ENCODE data around the gene ADPGK.

DNA sequence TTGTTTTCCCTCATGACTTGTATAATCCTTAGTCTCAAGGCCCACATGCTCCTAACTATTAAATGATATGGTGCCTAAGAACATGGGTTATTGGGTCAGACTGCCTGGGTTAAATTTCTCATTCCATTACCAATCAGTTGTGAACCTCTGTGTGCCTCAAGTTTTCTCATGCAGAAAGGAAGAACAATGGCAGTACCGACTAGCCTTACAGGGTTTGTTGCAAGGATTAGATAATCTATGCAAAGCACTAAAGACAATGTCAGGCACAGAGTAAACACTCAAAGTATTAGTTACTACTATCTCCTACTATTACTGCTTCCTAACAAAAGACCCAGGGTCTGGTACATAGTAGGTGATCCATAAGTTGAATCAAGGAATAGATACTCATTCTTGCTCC is 12.2 kb downstream of the ADPGK start:
- TF ChIP-seq, protein P1, sequence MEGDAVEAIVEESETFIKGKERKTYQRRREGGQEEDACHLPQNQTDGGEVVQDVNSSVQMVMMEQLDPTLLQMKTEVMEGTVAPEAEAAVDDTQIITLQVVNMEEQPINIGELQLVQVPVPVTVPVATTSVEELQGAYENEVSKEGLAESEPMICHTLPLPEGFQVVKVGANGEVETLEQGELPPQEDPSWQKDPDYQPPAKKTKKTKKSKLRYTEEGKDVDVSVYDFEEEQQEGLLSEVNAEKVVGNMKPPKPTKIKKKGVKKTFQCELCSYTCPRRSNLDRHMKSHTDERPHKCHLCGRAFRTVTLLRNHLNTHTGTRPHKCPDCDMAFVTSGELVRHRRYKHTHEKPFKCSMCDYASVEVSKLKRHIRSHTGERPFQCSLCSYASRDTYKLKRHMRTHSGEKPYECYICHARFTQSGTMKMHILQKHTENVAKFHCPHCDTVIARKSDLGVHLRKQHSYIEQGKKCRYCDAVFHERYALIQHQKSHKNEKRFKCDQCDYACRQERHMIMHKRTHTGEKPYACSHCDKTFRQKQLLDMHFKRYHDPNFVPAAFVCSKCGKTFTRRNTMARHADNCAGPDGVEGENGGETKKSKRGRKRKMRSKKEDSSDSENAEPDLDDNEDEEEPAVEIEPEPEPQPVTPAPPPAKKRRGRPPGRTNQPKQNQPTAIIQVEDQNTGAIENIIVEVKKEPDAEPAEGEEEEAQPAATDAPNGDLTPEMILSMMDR (IDR thresholded peaks at IDR 0.05; ENCODE audit: poor library complexity, severe bottlenecking): no peak
- TF ChIP-seq EZH2 (IDR thresholded peaks at IDR 0.05; ENCODE audit: borderline replicate concordance, insufficient read depth, low read length, poor library complexity, severe bottlenecking) (no peak), POLR2AphosphoS5 (IDR thresholded peaks at IDR 0.05) (no peak), RAD21 (conservative IDR thresholded peaks at IDR 0.05) (no peak), EP300 (conservative IDR thresholded peaks at IDR 0.05; ENCODE audit: poor library complexity, severe bottlenecking) (no peak)
- TF ChIP-seq, protein P2, sequence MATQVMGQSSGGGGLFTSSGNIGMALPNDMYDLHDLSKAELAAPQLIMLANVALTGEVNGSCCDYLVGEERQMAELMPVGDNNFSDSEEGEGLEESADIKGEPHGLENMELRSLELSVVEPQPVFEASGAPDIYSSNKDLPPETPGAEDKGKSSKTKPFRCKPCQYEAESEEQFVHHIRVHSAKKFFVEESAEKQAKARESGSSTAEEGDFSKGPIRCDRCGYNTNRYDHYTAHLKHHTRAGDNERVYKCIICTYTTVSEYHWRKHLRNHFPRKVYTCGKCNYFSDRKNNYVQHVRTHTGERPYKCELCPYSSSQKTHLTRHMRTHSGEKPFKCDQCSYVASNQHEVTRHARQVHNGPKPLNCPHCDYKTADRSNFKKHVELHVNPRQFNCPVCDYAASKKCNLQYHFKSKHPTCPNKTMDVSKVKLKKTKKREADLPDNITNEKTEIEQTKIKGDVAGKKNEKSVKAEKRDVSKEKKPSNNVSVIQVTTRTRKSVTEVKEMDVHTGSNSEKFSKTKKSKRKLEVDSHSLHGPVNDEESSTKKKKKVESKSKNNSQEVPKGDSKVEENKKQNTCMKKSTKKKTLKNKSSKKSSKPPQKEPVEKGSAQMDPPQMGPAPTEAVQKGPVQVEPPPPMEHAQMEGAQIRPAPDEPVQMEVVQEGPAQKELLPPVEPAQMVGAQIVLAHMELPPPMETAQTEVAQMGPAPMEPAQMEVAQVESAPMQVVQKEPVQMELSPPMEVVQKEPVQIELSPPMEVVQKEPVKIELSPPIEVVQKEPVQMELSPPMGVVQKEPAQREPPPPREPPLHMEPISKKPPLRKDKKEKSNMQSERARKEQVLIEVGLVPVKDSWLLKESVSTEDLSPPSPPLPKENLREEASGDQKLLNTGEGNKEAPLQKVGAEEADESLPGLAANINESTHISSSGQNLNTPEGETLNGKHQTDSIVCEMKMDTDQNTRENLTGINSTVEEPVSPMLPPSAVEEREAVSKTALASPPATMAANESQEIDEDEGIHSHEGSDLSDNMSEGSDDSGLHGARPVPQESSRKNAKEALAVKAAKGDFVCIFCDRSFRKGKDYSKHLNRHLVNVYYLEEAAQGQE (IDR thresholded peaks at IDR 0.05; ENCODE audit: borderline replicate concordance): no peak
